GM18861 (cell line): Measurements from ENCODE around the gene ZFYVE1.
"Not testable (repeated sequence)": the region's sequence is repeated elsewhere in the genome, so short reads cannot be mapped to it uniquely, and the experiment has no call there.

ENCODE experiments used
- ATAC-seq: cut with Tn5 transposase; IDR thresholded peaks from one replicate; pipeline ENCODE4 v1.9.1; 2021; ENCODE audit not compliant: unreplicated experiment

Gene ZFYVE1

GRCh38 chr14:73003681-73004080 lies 23.2 kb downstream of the ZFYVE1 start:
- no peak for ATAC-seq

- ATAC-seq, result no peak
Observed at GRCh38 chr14:73000073-73000472, 26.8 kb downstream of the ZFYVE1 start.

GRCh38 chr14:72999316-72999715 lies 27.6 kb downstream of the ZFYVE1 start:
- ATAC-seq, result no peak

GRCh38 chr14:72998252-72998903 lies 28.5 kb downstream of the ZFYVE1 start:
- ATAC-seq, result no peak

- no peak for ATAC-seq
Observed at GRCh38 chr14:72996916-72997315, 30.0 kb downstream of the ZFYVE1 start.

GRCh38 chr14:72990171-72990570 lies 36.7 kb downstream of the ZFYVE1 start:
- ATAC-seq, result no peak

GRCh38 chr14:72986857-72987256 lies 40.0 kb downstream of the ZFYVE1 start:
- no peak for ATAC-seq

GRCh38 chr14:72986214-72986613 lies 40.7 kb downstream of the ZFYVE1 start:
- ATAC-seq, result no peak

GRCh38 chr14:72982146-72982708 lies 44.7 kb downstream of the ZFYVE1 start:
- no peak for ATAC-seq

- ATAC-seq, result no peak
Observed at GRCh38 chr14:72980863-72981262, 46.0 kb downstream of the ZFYVE1 start.

GRCh38 chr14:72978856-72979255 lies 48.0 kb downstream of the ZFYVE1 start:
- ATAC-seq, result no peak

- ATAC-seq, result no peak
Observed at GRCh38 chr14:72975770-72976169, 51.1 kb downstream of the ZFYVE1 start.

- no peak for ATAC-seq
Observed at GRCh38 chr14:72974661-72975060, 52.2 kb downstream of the ZFYVE1 start.

GRCh38 chr14:72970824-72971434 lies 56.0 kb downstream of the ZFYVE1 start:
- ATAC-seq, result no peak

GRCh38 chr14:72970058-72970630 lies 56.8 kb downstream of the ZFYVE1 start:
- no peak for ATAC-seq

GRCh38 chr14:72968316-72968715 lies 58.6 kb downstream of the ZFYVE1 start:
- no peak for ATAC-seq

- ATAC-seq, result no peak
Observed at GRCh38 chr14:72966038-72966437, 60.9 kb downstream of the ZFYVE1 start.

GRCh38 chr14:72965249-72965648 lies 61.7 kb downstream of the ZFYVE1 start:
- no peak for ATAC-seq

- ATAC-seq, result no peak
Observed at GRCh38 chr14:72962829-72963312, 64.0 kb downstream of the ZFYVE1 start.

- ATAC-seq, result not testable (repeated sequence)
Observed at GRCh38 chr14:72962336-72962754, 64.6 kb downstream of the ZFYVE1 start.

- ATAC-seq, result no peak
Observed at GRCh38 chr14:72961579-72962335, 65.1 kb downstream of the ZFYVE1 start.
